Measurements from ENCODE around the gene ERC2. TPM values are rescaled to one million over a fixed set of nuclear protein-coding genes. Genes with fewer than 3 reads are reported as not detected.

Gene ERC2
- total RNA-seq, 2 donors from 2014 or later: 0.21 to 0.30 TPM

- TF ChIP-seq CTCF (IDR thresholded peaks at IDR 0.05): no peak
- intact Hi-C loops (cut with DNase I): no loop called here
- H3K9ac ChIP-seq (ENCODE audit: low read depth in 2 of 2, low read length in 2 of 2): no peak overlapping the region
- no peaks in the 10 kb centered on the region for H3K4me1 ChIP-seq
- no peaks in the 10 kb centered on the region for H3K36me3 ChIP-seq
- no peaks in the 10 kb centered on the region for H3K9me3 ChIP-seq
- no peak overlapping the region for H3K27ac ChIP-seq
- no peak for DNase-seq
- H3K4me3 ChIP-seq: no peak overlapping the region
- no peaks in the 10 kb centered on the region for H3K27me3 ChIP-seq
These were observed 147.4 kb downstream of the ERC2 start for GRCh38 chr3:56320883-56321282.

DNA sequence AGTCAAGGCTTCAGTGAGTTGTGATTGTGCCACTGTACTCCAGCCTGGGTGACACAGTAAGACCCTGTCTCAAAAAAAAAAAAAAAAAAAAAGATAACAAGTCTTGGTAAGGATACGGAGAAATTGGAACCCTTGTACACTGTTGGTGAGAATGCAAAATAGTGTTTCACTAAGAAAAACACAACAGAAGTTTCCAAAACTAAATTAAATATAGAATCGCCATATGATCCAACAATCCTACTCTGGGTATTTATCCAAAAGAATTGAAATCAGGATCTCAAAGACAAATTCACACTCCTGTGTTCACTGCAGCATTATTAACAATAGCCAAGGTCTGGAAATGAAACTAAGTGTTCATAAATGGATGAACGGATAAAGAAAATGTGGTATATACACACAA, 149.4 kb downstream of the ERC2 start:
- H3K27ac ChIP-seq: no peak overlapping the region
- H3K9me3 ChIP-seq: no peaks in the 10 kb centered on the region
- intact Hi-C loops (cut with DNase I): no loop called here
- H3K4me3 ChIP-seq: no peak overlapping the region
- no peak for TF ChIP-seq CTCF (IDR thresholded peaks at IDR 0.05)
- no peaks in the 10 kb centered on the region for H3K36me3 ChIP-seq
- no peak overlapping the region for H3K9ac ChIP-seq (ENCODE audit: low read depth in 2 of 2, low read length in 2 of 2)
- DNase-seq: no peak
- no peaks in the 10 kb centered on the region for H3K27me3 ChIP-seq
- H3K4me1 ChIP-seq: no peaks in the 10 kb centered on the region

DNA sequence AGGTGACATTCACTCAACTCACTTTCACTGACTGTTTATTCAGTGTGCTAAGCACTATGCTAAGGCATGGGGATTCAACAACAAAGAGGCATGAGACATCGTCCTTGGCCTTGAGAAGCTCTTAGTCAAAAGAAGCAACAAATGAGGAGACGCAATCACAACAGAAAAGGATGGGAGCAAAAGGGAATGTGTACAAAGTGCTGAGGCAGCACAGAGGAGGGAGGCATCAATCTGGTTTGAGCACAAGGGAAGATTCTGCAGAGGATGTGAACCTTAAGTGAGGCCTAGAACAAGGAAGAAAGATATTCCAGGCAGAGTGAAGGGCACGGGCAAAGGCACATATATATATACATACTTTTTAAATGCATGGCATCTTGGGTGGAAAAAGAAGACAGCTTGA, 151.3 kb downstream of the ERC2 start:
- intact Hi-C loops (cut with DNase I): no loop called here
- Histone ChIP-seq H3K27ac (no peak overlapping the region), H3K4me3 (no peak overlapping the region), H3K27me3 (no peaks in the 10 kb centered on the region), H3K9me3 (no peaks in the 10 kb centered on the region), H3K9ac (ENCODE audit: low read depth in 2 of 2, low read length in 2 of 2) (no peak overlapping the region), H3K4me1 (no peaks in the 10 kb centered on the region), H3K36me3 (no peaks in the 10 kb centered on the region)
- DNase-seq: no peak
- TF ChIP-seq CTCF (IDR thresholded peaks at IDR 0.05): no peak

- Histone ChIP-seq H3K9ac (ENCODE audit: low read depth in 2 of 2, low read length in 2 of 2) (no peak overlapping the region), H3K9me3 (no peaks in the 10 kb centered on the region), H3K36me3 (no peaks in the 10 kb centered on the region), H3K27ac (no peak overlapping the region), H3K4me3 (no peak overlapping the region), H3K4me1 (no peaks in the 10 kb centered on the region), H3K27me3 (no peaks in the 10 kb centered on the region)
- no peak for DNase-seq
- no peak for TF ChIP-seq CTCF (IDR thresholded peaks at IDR 0.05)
- intact Hi-C loops (cut with DNase I): no loop called here
These were observed 153.4 kb downstream of the ERC2 start for GRCh38 chr3:56314842-56315241.

DNA sequence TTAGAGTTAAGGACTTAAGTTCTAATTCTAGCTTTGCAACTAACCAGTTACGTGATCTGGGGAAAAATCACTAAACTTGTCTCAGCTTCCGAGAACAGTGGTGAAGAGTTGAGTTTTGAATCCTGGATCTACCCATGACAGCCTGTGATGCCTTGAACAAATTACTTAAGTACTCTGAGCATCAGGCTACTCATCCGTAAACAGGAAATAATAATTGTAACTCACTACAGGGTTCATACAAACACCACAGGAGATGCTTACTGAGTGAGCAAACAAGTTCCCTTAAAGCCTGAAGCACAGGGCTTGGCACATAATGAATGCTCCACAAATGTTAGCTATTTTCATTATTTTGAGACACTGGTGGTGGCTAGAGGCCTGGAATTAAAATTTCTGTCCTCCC, 158.8 kb downstream of the ERC2 start:
- no peak overlapping the region for H3K27ac ChIP-seq
- H3K36me3 ChIP-seq: no peaks in the 10 kb centered on the region
- H3K9ac ChIP-seq (ENCODE audit: low read depth in 2 of 2, low read length in 2 of 2): no peak overlapping the region
- no peak for TF ChIP-seq CTCF (IDR thresholded peaks at IDR 0.05)
- H3K4me1 ChIP-seq: no peaks in the 10 kb centered on the region
- intact Hi-C loops (cut with DNase I): no loop called here
- no peak overlapping the region for H3K4me3 ChIP-seq
- DNase-seq: no peak
- no peaks in the 10 kb centered on the region for H3K9me3 ChIP-seq
- H3K27me3 ChIP-seq: no peaks in the 10 kb centered on the region

- intact Hi-C loops (cut with DNase I): no loop called here
- H3K9me3 ChIP-seq: no peaks in the 10 kb centered on the region
- H3K27me3 ChIP-seq: no peaks in the 10 kb centered on the region
- no peak for DNase-seq
- H3K4me3 ChIP-seq: no peak overlapping the region
- H3K4me1 ChIP-seq: no peaks in the 10 kb centered on the region
- no peaks in the 10 kb centered on the region for H3K36me3 ChIP-seq
- no peak for TF ChIP-seq CTCF (IDR thresholded peaks at IDR 0.05)
- no peak overlapping the region for H3K9ac ChIP-seq (ENCODE audit: low read depth in 2 of 2, low read length in 2 of 2)
- H3K27ac ChIP-seq: no peak overlapping the region
These were observed 159.8 kb downstream of the ERC2 start for GRCh38 chr3:56308471-56308870.
